ENCODE results near the gene LORICRIN. TPM values are rescaled to one million over a fixed set of nuclear protein-coding genes. Genes with fewer than 3 reads are reported as not detected.

LORICRIN gene
- total and polyA plus RNA-seq, 7 donors = 0.06 TPM; not detected in 6

GRCh38 chr1:153233448-153233847, 26.0 kb upstream of the LORICRIN start:
- Histone ChIP-seq H3K4me1 (no peaks in the 10 kb centered on the region), H3K4me3 (no peak overlapping the region), H3K27ac (no peak overlapping the region), H3K27me3 (no peaks in the 10 kb centered on the region), H3K9me3 (no peaks in the 10 kb centered on the region), H3K36me3 (no peaks in the 10 kb centered on the region)
- TF ChIP-seq POLR2AphosphoS5 (IDR thresholded peaks at IDR 0.05) (no peak), EP300 (IDR thresholded peaks at IDR 0.05) (no peak), POLR2A (IDR thresholded peaks at IDR 0.05) (no peak), CTCF (IDR thresholded peaks at IDR 0.05) (no peak)
- DNase-seq = no peak
- WGBS, 2 donors = 66 to 89% methylated on average over 1 of the region's 1 CpG
- intact Hi-C loops (cut with DNase I) = no loop called here

- H3K27ac ChIP-seq = no peak overlapping the region
- no peaks in the 10 kb centered on the region for H3K4me1 ChIP-seq
- no peak overlapping the region for H3K4me3 ChIP-seq
- intact Hi-C loops (cut with DNase I) = no loop called here
- no peak for TF ChIP-seq POLR2AphosphoS5 (IDR thresholded peaks at IDR 0.05)
- no peak for TF ChIP-seq POLR2A (IDR thresholded peaks at IDR 0.05)
- TF ChIP-seq CTCF (IDR thresholded peaks at IDR 0.05) = no peak
- no peak for DNase-seq
- 34 to 65% methylated on average over 2 of the region's 2 CpGs for WGBS, 2 donors
- H3K27me3 ChIP-seq = no peaks in the 10 kb centered on the region
- H3K9me3 ChIP-seq = no peaks in the 10 kb centered on the region
- no peaks in the 10 kb centered on the region for H3K36me3 ChIP-seq
Measured at GRCh38 chr1:153238527-153238926, 21.0 kb upstream of the LORICRIN start.

GRCh38 chr1:153242160-153242559, 17.3 kb upstream of the LORICRIN start:
- Histone ChIP-seq H3K9me3 (no peaks in the 10 kb centered on the region), H3K36me3 (no peaks in the 10 kb centered on the region), H3K4me3 (no peak overlapping the region), H3K27me3 (no peaks in the 10 kb centered on the region), H3K27ac (no peak overlapping the region), H3K4me1 (no peaks in the 10 kb centered on the region)
- 90 to 91% methylated on average over 1 of the region's 1 CpG for WGBS, 2 donors
- no peak for DNase-seq
- intact Hi-C loops (cut with DNase I) = no loop called here
- TF ChIP-seq POLR2A (IDR thresholded peaks at IDR 0.05) (no peak), EP300 (IDR thresholded peaks at IDR 0.05) (no peak), POLR2AphosphoS5 (IDR thresholded peaks at IDR 0.05) (no peak), CTCF (IDR thresholded peaks at IDR 0.05) (no peak)

- no peak overlapping the region for H3K4me3 ChIP-seq
Measured at GRCh38 chr1:153245466-153245865, 14.0 kb upstream of the LORICRIN start.

More at GRCh38 chr1:153245466-153245865, 14.0 kb upstream of the LORICRIN start:
- Histone ChIP-seq H3K27ac (no peak overlapping the region), H3K9me3 (no peaks in the 10 kb centered on the region), H3K27me3 (no peaks in the 10 kb centered on the region), H3K36me3 (no peaks in the 10 kb centered on the region), H3K4me1 (no peaks in the 10 kb centered on the region)
- intact Hi-C loops (cut with DNase I) = no loop called here
- WGBS, 2 donors = 88 to 93% methylated on average over 4 of the region's 4 CpGs
- TF ChIP-seq EP300 (IDR thresholded peaks at IDR 0.05) = no peak
- no peak for TF ChIP-seq CTCF (IDR thresholded peaks at IDR 0.05)
- TF ChIP-seq POLR2AphosphoS5 (IDR thresholded peaks at IDR 0.05) = no peak
- no peak for TF ChIP-seq POLR2A (IDR thresholded peaks at IDR 0.05)
- DNase-seq = no peak
